Naive thymus-derived CD4-positive, alpha-beta T cell (primary cell): ENCODE measurements around the gene ZNF490. TPM values are rescaled to one million over a fixed set of nuclear protein-coding genes. Genes with fewer than 3 reads are reported as not detected.
A peak's percentile ranks its signal among the peaks of the same experiment; 100 is the strongest.
"Not testable (repeated sequence)": the region's sequence is repeated elsewhere in the genome, so short reads cannot be mapped to it uniquely, and the experiment has no call there.

ENCODE experiments used
- ATAC-seq: fragments of 150-1000 bp; cut with Tn5 transposase; 2 replicates; pipeline ENCODE4 v1.10.0; 2021; ENCODE audit warnings: mild to moderate bottlenecking, moderate library complexity
- CTCF ChIA-PET: fragments of 350-600 bp; sonication (Branson Sonifier 250); formaldehyde crosslinking; loops from one replicate; lab custom pipeline; 2021; ENCODE audit warnings: antibody characterized with exemption; lab: Charles Lee
- POLR2A ChIA-PET: fragments of 350-600 bp; sonication (Branson Sonifier 250); formaldehyde crosslinking; loops from one replicate; lab custom pipeline; 2021; ENCODE audit warnings: antibody characterized with exemption, inconsistent platforms; lab: Charles Lee
- DNase-seq, 9 donors: peaks; one replicate each; pipeline versions ENCODE4 v3.0.0 to v3.0.0-alpha.2; 2020 to 2022; ENCODE audit warnings: mixed read lengths in 1 of 9
- H3K27ac ChIP-seq: one replicate; pipeline ENCODE4 v1.7.0; 2013; ENCODE audit warnings: mild to moderate bottlenecking, low read depth, low read length, moderate library complexity
- H3K27me3 ChIP-seq, 2 donors: one replicate each; pipeline ENCODE4 v1.7.0; 2013; ENCODE audit warnings: low read length in 2 of 2, mild to moderate bottlenecking in 2 of 2, moderate library complexity in 2 of 2; ENCODE audit not compliant: control insufficient read depth in 2 of 2, insufficient read depth in 2 of 2
- H3K36me3 ChIP-seq, 3 experiments: 1 replicate in 2 of 3; 2 replicates in 1 of 3; pipeline ENCODE4 v1.7.0; 2013; ENCODE audit warnings: low read length in 3 of 3, mild to moderate bottlenecking in 3 of 3, moderate library complexity in 1 of 3; ENCODE audit not compliant: insufficient read depth in 3 of 3, control insufficient read depth in 2 of 3
- H3K4me1 ChIP-seq, 2 donors: one replicate each; pipeline ENCODE4 v1.7.0; 2013; ENCODE audit warnings: low read length in 2 of 2, mild to moderate bottlenecking in 2 of 2, moderate library complexity in 1 of 2; ENCODE audit not compliant: control insufficient read depth in 2 of 2, insufficient read depth in 2 of 2
- H3K4me3 ChIP-seq: 2 replicates; pipeline ENCODE4 v1.7.0; 2013; ENCODE audit warnings: mild to moderate bottlenecking, low read length
- H3K9me3 ChIP-seq, 3 experiments: 1 replicate in 2 of 3; 2 replicates in 1 of 3; pipeline ENCODE4 v1.7.0; 2013; ENCODE audit warnings: low read length in 3 of 3; ENCODE audit not compliant: control insufficient read depth in 2 of 3
- H3K27ac Mint-ChIP-seq, 9 donors: one replicate each; pipeline ENCODE4 v1.8.0; 2020 to 2022; ENCODE audit warnings: mixed read lengths in 9 of 9, mild to moderate bottlenecking in 8 of 9, moderate library complexity in 5 of 9, inconsistent platforms in 2 of 9
- H3K27me3 Mint-ChIP-seq, 5 donors: one replicate each; pipeline ENCODE4 v1.8.0; 2021 to 2022; ENCODE audit warnings: mixed read lengths in 5 of 5, mild to moderate bottlenecking in 1 of 5
- H3K36me3 Mint-ChIP-seq, 5 donors: one replicate each; pipeline ENCODE4 v1.8.0; 2020 to 2022; ENCODE audit warnings: mixed read lengths in 5 of 5, mild to moderate bottlenecking in 3 of 5, inconsistent platforms in 1 of 5
- H3K4me1 Mint-ChIP-seq, 7 donors: one replicate each; pipeline ENCODE4 v1.8.0; 2020 to 2022; ENCODE audit warnings: mixed read lengths in 7 of 7, mild to moderate bottlenecking in 3 of 7, inconsistent platforms in 1 of 7
- H3K4me3 Mint-ChIP-seq, 10 donors: one replicate each; pipeline ENCODE4 v1.8.0; 2020 to 2022; ENCODE audit warnings: mild to moderate bottlenecking in 10 of 10, mixed read lengths in 10 of 10, moderate library complexity in 6 of 10, inconsistent platforms in 2 of 10
- H3K9me3 Mint-ChIP-seq, 11 donors: one replicate each; pipeline ENCODE4 v1.8.0; 2020 to 2022; ENCODE audit warnings: mixed read lengths in 11 of 11, mild to moderate bottlenecking in 4 of 11, inconsistent platforms in 1 of 11, moderate library complexity in 1 of 11
- intact Hi-C, 2 donors: fragments of 100-400 bp; cut with micrococcal nuclease; formaldehyde crosslinking; loops; one replicate each; pipeline ENCODE4 v1.15.1; 2023
- polyA plus RNA-seq, 2 donors: library from polyadenylated mRNA; unstranded; fragments of 300-500 nt; fragmentation: Illumina TruSeq; gene quantifications; one replicate each; pipeline ENCODE4 v1.2.3, GENCODE V29; 2021
- total RNA-seq, 6 experiments: library from RNA in 5 of 6; stranded (reverse) in 5 of 6; gene quantifications; 1 replicate in 5 of 6; 2 replicates in 1 of 6; pipeline ENCODE4 v1.2.3 and lab custom pipeline; 2021 to 2026

Gene ZNF490
- total and polyA plus RNA-seq, 7 experiments from 2014 or later, result 4.6 to 14.9 (median 10.9) TPM

DNA sequence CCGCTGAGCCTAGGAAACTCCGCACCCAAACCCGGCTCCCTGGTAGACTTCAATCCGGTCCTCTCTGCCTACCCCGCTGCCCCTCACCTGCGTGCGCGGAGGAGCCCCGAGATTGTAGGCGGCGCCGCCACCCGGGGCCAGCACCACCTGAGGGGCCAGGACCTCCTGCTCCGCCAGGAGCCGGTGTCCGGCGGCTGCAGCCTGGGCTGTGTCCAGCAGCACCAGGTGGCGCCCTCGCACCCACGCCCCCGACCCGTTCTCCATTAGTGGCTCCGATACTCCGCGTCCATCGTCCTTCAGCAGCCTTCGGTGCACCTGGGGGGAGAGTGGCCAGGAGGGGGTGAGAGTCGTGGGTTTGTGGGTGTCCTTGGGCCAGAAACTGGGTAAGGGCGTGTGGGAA, 37.5 kb upstream of the ZNF490 start:
- ChIA-PET POLR2A (interaction anchor here (0.8 kb wide), 1 partner anchor 86 kb away, joined by 4 read pairs; the partner anchor contains the start of gene TRIR), CTCF (no interaction called here)
- Histone ChIP-seq H3K27me3 (no peaks in the 10 kb centered on the region), H3K27ac (no peak overlapping the region), H3K9me3 (no peaks in the 10 kb centered on the region), H3K36me3 (peaks cover 0 to 19% (median 0%) of the 10 kb centered on the region in 3 experiments), H3K4me3 (no peak overlapping the region), H3K4me1 (no peaks in the 10 kb centered on the region)
- ATAC-seq (no peak), DNase-seq (no peak)
- H3K4me1 Mint-ChIP-seq, result peaks cover 0 to 11% (median 0%) of the 10 kb centered on the region in 7 donors
- intact Hi-C loops, result no loop called here
- H3K27me3 Mint-ChIP-seq, result no peaks in the 10 kb centered on the region
- peaks cover 0 to 27% (median 3%) of the 10 kb centered on the region in 5 donors for H3K36me3 Mint-ChIP-seq
- H3K27ac Mint-ChIP-seq, result peak overlapping the region in 1 of 9 donors; percentile 38
- H3K9me3 Mint-ChIP-seq, result no peaks in the 10 kb centered on the region
- no peak overlapping the region for H3K4me3 Mint-ChIP-seq

DNA sequence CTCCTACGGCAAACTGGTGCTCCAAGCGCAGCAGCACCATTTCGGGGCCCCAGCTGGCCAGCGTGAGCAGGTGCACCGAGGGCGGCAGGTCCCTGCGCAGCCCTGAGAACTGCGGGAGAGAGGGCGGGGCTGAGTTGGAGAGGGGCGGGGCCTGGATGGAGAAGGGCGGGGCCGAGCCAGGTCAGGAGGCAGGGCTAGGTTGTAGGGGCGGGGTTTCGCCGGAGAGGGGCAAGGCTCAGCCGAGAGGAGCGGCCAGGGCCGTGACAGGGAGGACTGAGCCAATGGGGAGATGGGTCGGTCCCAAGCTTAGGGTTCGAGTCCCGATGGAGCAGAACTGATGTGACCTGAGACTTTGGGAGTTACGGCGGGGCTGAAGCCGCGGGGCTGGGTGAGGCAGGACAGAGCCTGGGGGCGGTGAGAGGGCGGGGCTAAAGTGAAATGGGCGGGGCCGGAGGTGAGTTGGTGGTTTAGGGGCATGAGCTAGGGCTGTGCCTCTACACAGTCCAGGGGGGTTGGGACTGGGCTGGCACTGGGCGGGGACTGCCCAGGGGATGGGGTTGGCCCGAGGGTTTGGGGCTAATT, 37.0 kb upstream of the ZNF490 start:
- H3K36me3 ChIP-seq, result peaks cover 0 to 19% (median 0%) of the 10 kb centered on the region in 3 experiments
- Mint-ChIP-seq H3K4me3 (no peak overlapping the region), H3K4me1 (peaks cover 0 to 11% (median 0%) of the 10 kb centered on the region in 7 donors), H3K36me3 (peaks cover 0 to 27% (median 3%) of the 10 kb centered on the region in 5 donors), H3K9me3 (no peaks in the 10 kb centered on the region), H3K27ac (peak overlapping the region in 2 of 9 donors; percentile 19 to 28), H3K27me3 (no peaks in the 10 kb centered on the region)
- no peaks in the 10 kb centered on the region for H3K9me3 ChIP-seq
- ChIA-PET CTCF (no interaction called here), POLR2A (no interaction called here)
- no peak overlapping the region for H3K27ac ChIP-seq
- no peaks in the 10 kb centered on the region for H3K27me3 ChIP-seq
- intact Hi-C loops, result no loop called here
- no peak overlapping the region for H3K4me3 ChIP-seq
- ATAC-seq (peak; percentile 88), DNase-seq (peak in 1 of 9 donors; percentile 46)
- no peaks in the 10 kb centered on the region for H3K4me1 ChIP-seq

DNA sequence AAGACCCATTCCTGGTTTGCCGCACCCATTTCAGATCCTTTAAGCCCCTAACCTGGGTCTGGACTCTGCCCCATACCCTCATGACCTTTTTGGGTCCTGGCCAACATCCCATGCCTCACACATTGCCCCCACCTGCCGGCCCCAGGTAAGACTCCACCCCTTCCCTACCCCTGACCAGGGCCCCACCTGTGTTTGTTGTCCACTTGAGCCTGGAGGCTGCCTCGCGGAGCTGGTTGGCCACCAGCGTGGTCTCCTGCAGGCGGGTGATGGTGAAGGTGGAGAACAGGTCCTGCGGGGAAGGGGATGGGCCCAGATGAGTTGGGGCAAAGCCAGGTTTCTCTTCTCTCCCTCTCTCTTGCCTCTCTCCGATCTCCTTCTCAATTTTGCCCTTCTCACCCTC, 36.4 kb upstream of the ZNF490 start:
- H3K36me3 ChIP-seq, result peaks cover 0 to 16% (median 0%) of the 10 kb centered on the region in 3 experiments
- Mint-ChIP-seq H3K9me3 (no peaks in the 10 kb centered on the region), H3K27ac (peak overlapping the region in 4 of 9 donors; percentile 19 to 49 (median 25)), H3K36me3 (peaks cover 0 to 25% (median 3%) of the 10 kb centered on the region in 5 donors), H3K27me3 (no peaks in the 10 kb centered on the region), H3K4me1 (peaks cover 0 to 11% (median 0%) of the 10 kb centered on the region in 7 donors), H3K4me3 (no peak overlapping the region)
- ATAC-seq, result no peak
- intact Hi-C loops, result no loop called here
- no peaks in the 10 kb centered on the region for H3K4me1 ChIP-seq
- POLR2A ChIA-PET, result no interaction called here
- H3K27me3 ChIP-seq, result no peaks in the 10 kb centered on the region
- H3K9me3 ChIP-seq, result no peaks in the 10 kb centered on the region
- no peak overlapping the region for H3K4me3 ChIP-seq
- no peak overlapping the region for H3K27ac ChIP-seq
- CTCF ChIA-PET, result no interaction called here
- no peak for DNase-seq

DNA sequence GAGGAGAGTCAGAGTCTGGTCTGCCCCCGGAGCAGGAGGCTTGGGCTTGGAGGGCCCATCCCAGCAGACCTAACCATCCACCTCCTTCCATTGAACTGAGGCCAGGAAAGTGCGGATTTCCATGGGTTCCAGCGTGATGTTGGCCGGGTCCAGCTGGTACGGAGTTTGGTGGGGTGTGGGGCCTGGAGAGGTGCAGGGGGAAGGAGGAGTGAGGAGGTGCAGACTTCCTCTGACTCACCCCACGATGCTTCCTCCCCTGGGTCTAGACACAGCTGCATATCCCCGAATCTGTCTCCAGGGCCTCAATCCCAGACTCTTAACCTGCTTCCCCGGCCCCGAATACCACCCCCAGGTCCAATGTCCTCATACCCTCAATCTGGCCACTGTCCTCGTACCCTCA, 35.9 kb upstream of the ZNF490 start:
- POLR2A ChIA-PET, result no interaction called here
- Histone ChIP-seq H3K27ac (no peak overlapping the region), H3K36me3 (peaks cover 0 to 11% (median 0%) of the 10 kb centered on the region in 3 experiments), H3K27me3 (no peaks in the 10 kb centered on the region), H3K4me1 (no peaks in the 10 kb centered on the region), H3K4me3 (no peak overlapping the region), H3K9me3 (no peaks in the 10 kb centered on the region)
- Mint-ChIP-seq H3K4me3 (no peak overlapping the region), H3K4me1 (peaks cover 0 to 11% (median 0%) of the 10 kb centered on the region in 7 donors), H3K9me3 (no peaks in the 10 kb centered on the region), H3K27me3 (no peaks in the 10 kb centered on the region), H3K27ac (peak overlapping the region in 2 of 9 donors; percentile 49 to 67), H3K36me3 (peaks cover 0 to 23% (median 3%) of the 10 kb centered on the region in 5 donors)
- intact Hi-C loops, result no loop called here
- no peak for DNase-seq
- CTCF ChIA-PET, result no interaction called here
- no peak for ATAC-seq

DNA sequence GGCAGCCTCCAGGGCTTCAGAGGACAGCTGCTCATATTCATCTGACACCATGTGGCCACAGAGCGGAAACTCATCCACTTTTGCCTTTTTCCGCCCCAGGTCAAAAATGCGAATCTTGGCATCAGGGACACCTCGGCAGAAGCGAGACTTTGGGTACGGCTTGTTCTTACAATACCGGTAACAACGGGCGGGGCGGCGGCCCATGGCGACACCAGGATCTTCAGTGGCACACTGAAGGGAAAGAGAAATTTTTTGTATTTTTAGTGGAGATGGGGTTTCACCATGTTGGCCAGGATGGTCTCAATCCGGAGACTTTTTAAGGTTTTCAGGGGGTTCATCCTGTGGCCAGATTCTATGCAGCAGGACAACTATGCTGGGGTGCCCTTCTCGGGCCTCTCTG, 33.1 kb upstream of the ZNF490 start:
- H3K36me3 Mint-ChIP-seq, result peaks cover 0 to 18% (median 0%) of the 10 kb centered on the region in 5 donors
- H3K27me3 ChIP-seq, ATAC-seq, POLR2A ChIA-PET, CTCF ChIA-PET, H3K36me3 ChIP-seq, H3K9me3 Mint-ChIP-seq, H3K27me3 Mint-ChIP-seq, H3K27ac Mint-ChIP-seq, H3K4me3 ChIP-seq, H3K9me3 ChIP-seq, intact Hi-C loops, H3K27ac ChIP-seq, DNase-seq, H3K4me3 Mint-ChIP-seq: not testable (repeated sequence)
- peaks cover 8 to 23% (median 10%) of the 10 kb centered on the region in 7 donors for H3K4me1 Mint-ChIP-seq
- peaks cover 3 to 12% of the 10 kb centered on the region in 2 donors for H3K4me1 ChIP-seq

DNA sequence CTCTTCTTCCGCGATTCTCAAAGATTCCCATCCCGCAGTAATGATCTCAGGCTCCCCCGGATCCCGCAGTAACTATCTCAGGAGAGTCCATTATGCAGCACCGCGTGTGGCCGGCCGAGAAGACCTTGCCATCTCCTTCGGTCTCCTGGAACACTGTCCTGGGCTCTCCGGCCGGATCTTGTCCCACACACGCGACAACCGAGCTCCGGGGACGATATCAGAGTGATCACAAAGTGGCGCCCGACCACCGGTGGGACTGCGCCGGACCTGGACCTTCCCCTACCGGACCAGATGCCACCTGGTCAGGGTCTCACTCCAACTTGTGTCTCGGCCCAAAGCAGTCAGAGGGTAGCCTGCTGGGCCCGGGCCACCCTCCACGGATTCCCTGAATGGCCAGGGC, 31.9 kb upstream of the ZNF490 start:
- Mint-ChIP-seq H3K4me3 (no peak overlapping the region), H3K9me3 (no peaks in the 10 kb centered on the region), H3K36me3 (peaks cover 0 to 14% (median 0%) of the 10 kb centered on the region in 5 donors), H3K4me1 (peaks cover 8 to 16% (median 9%) of the 10 kb centered on the region in 7 donors), H3K27me3 (no peaks in the 10 kb centered on the region), H3K27ac (no peak overlapping the region)
- ChIA-PET CTCF (interaction anchor here (1.1 kb wide), 1 partner anchor 31 kb away, joined by 3 read pairs; no protein-coding TSS in a partner anchor), POLR2A (interaction anchor here (0.6 to 0.8 kb wide), 2 partner anchors 29 to 300 kb away, joined by 3 read pairs; no protein-coding TSS in a partner anchor)
- ATAC-seq, result no peak
- Histone ChIP-seq H3K9me3 (no peaks in the 10 kb centered on the region), H3K27me3 (no peaks in the 10 kb centered on the region), H3K27ac (no peak overlapping the region), H3K4me3 (no peak overlapping the region), H3K4me1 (peaks cover 3 to 12% of the 10 kb centered on the region in 2 donors), H3K36me3 (peaks cover 0 to 7% (median 0%) of the 10 kb centered on the region in 3 experiments)
- no peak for DNase-seq
- intact Hi-C loops, result no loop called here
